Adipocyte (in vitro differentiated cells): Measurements from ENCODE around the gene KRT75.
"Not testable (repeated sequence)": the region's sequence is repeated elsewhere in the genome, so short reads cannot be mapped to it uniquely, and the experiment has no call there.

Source experiments
- DNase-seq: peaks from one replicate; pipeline ENCODE4 v3.0.0-alpha.2; 2015; ENCODE audit warnings: low read depth
- H3K27me3 ChIP-seq: replicated peaks from 2 replicates; pipeline ENCODE4 v1.7.0; 2013; ENCODE audit warnings: mild to moderate bottlenecking, low read length, moderate library complexity; ENCODE audit not compliant: control insufficient read depth, insufficient read depth
- H3K36me3 ChIP-seq: 2 replicates; pipeline ENCODE4 v1.7.0; 2013; ENCODE audit warnings: low read length, mild to moderate bottlenecking, moderate library complexity; ENCODE audit not compliant: control insufficient read depth, insufficient read depth, severe bottlenecking
- H3K4me1 ChIP-seq: 2 replicates; pipeline ENCODE4 v1.7.0; 2013; ENCODE audit warnings: mild to moderate bottlenecking, low read length, moderate library complexity; ENCODE audit not compliant: control insufficient read depth, insufficient read depth
- H3K4me3 ChIP-seq: 2 replicates; pipeline ENCODE4 v1.7.0; 2013; ENCODE audit warnings: mild to moderate bottlenecking, low read length, moderate library complexity
- H3K9ac ChIP-seq: 2 replicates; pipeline ENCODE4 v1.7.0; 2013; ENCODE audit warnings: mild to moderate bottlenecking, low read length, moderate library complexity
- H3K9me3 ChIP-seq: 2 replicates; pipeline ENCODE4 v1.7.0; 2013; ENCODE audit warnings: mild to moderate bottlenecking, low read length, moderate library complexity; ENCODE audit not compliant: control insufficient read depth

Gene KRT75

GRCh38 chr12:52452101-52452500 is 17.9 kb upstream of the KRT75 start, which contains the start of gene KRT6B:
TSS of gene KRT6B (minus strand) at chr12:52452146. CDS start at chr12:52452078, 68 bp downstream.
- Histone ChIP-seq H3K4me1 (no peaks in the 10 kb centered on the region), H3K9me3 (no peaks in the 10 kb centered on the region), H3K9ac (no peak within 1 kb of the TSS), H3K27me3 (peaks cover 12% of the 10 kb centered on the region), H3K4me3 (no peak within 1 kb of the TSS), H3K36me3 (no peaks in the 10 kb centered on the region)
- no peak for DNase-seq

GRCh38 chr12:52448228-52448627 is 14.1 kb upstream of the KRT75 start:
- Histone ChIP-seq H3K9ac (no peak overlapping the region), H3K4me1 (peaks cover 2% of the 10 kb centered on the region)
- no peak for DNase-seq

GRCh38 chr12:52447196-52447595 is 13.0 kb upstream of the KRT75 start:
- H3K4me3 ChIP-seq, H3K36me3 ChIP-seq, H3K9me3 ChIP-seq, DNase-seq, H3K9ac ChIP-seq: not testable (repeated sequence)
- Histone ChIP-seq H3K4me1 (peaks cover 12% of the 10 kb centered on the region), H3K27me3 (peaks cover 17% of the 10 kb centered on the region)

More at GRCh38 chr12:52448228-52448627, 14.1 kb upstream of the KRT75 start:
- Histone ChIP-seq H3K27me3 (peaks cover 17% of the 10 kb centered on the region), H3K4me3 (no peak overlapping the region), H3K36me3 (no peaks in the 10 kb centered on the region), H3K9me3 (no peaks in the 10 kb centered on the region)

GRCh38 chr12:52446367-52447045 is 12.3 kb upstream of the KRT75 start:
- no peaks in the 10 kb centered on the region for H3K9me3 ChIP-seq
- peaks cover 17% of the 10 kb centered on the region for H3K27me3 ChIP-seq
- H3K4me1 ChIP-seq = peaks cover 19% of the 10 kb centered on the region
- no peak overlapping the region for H3K4me3 ChIP-seq
- no peaks in the 10 kb centered on the region for H3K36me3 ChIP-seq
- no peak overlapping the region for H3K9ac ChIP-seq
- no peak for DNase-seq

GRCh38 chr12:52445876-52446275 is 11.7 kb upstream of the KRT75 start:
- no peaks in the 10 kb centered on the region for H3K9me3 ChIP-seq
- H3K27me3 ChIP-seq = peaks cover 17% of the 10 kb centered on the region
- no peak overlapping the region for H3K9ac ChIP-seq
- no peaks in the 10 kb centered on the region for H3K36me3 ChIP-seq
- no peak overlapping the region for H3K4me3 ChIP-seq
- peaks cover 26% of the 10 kb centered on the region for H3K4me1 ChIP-seq
- no peak for DNase-seq

GRCh38 chr12:52444647-52445595 is 10.8 kb upstream of the KRT75 start:
- Histone ChIP-seq H3K27me3 (peaks cover 12% of the 10 kb centered on the region), H3K9ac (no peak overlapping the region), H3K4me1 (peaks cover 26% of the 10 kb centered on the region), H3K36me3 (no peaks in the 10 kb centered on the region), H3K9me3 (no peaks in the 10 kb centered on the region), H3K4me3 (no peak overlapping the region)
- DNase-seq = no peak

- Histone ChIP-seq H3K4me3 (no peak overlapping the region), H3K9me3 (no peaks in the 10 kb centered on the region), H3K4me1 (peaks cover 26% of the 10 kb centered on the region), H3K27me3 (peaks cover 10% of the 10 kb centered on the region), H3K36me3 (no peaks in the 10 kb centered on the region), H3K9ac (no peak overlapping the region)
- DNase-seq = no peak
These were observed 9.8 kb upstream of the KRT75 start for GRCh38 chr12:52443966-52444365.

GRCh38 chr12:52442600-52443061 is 8.5 kb upstream of the KRT75 start:
- peak; percentile 16 for DNase-seq
- Histone ChIP-seq H3K27me3 (peaks cover 5% of the 10 kb centered on the region), H3K4me3 (peak overlapping the region; percentile 9), H3K9ac (peak overlapping the region; percentile 19), H3K4me1 (peaks cover 26% of the 10 kb centered on the region), H3K36me3 (no peaks in the 10 kb centered on the region), H3K9me3 (no peaks in the 10 kb centered on the region)

GRCh38 chr12:52441320-52441911 is 7.2 kb upstream of the KRT75 start:
- H3K4me1 ChIP-seq = peaks cover 26% of the 10 kb centered on the region
- peaks cover under 1% of the 10 kb centered on the region for H3K27me3 ChIP-seq
- DNase-seq = no peak
- no peaks in the 10 kb centered on the region for H3K9me3 ChIP-seq
- H3K36me3 ChIP-seq = no peaks in the 10 kb centered on the region
- no peak overlapping the region for H3K9ac ChIP-seq
- no peak overlapping the region for H3K4me3 ChIP-seq

GRCh38 chr12:52440821-52441319 is 6.7 kb upstream of the KRT75 start:
- no peaks in the 10 kb centered on the region for H3K36me3 ChIP-seq
- no peak for DNase-seq
- H3K27me3 ChIP-seq = no peaks in the 10 kb centered on the region
- H3K4me3 ChIP-seq = no peak overlapping the region
- H3K9ac ChIP-seq = no peak overlapping the region
- H3K4me1 ChIP-seq = peaks cover 26% of the 10 kb centered on the region
- H3K9me3 ChIP-seq = no peaks in the 10 kb centered on the region

GRCh38 chr12:52439845-52440244 is 5.7 kb upstream of the KRT75 start:
- Histone ChIP-seq H3K9ac (no peak overlapping the region), H3K27me3 (peaks cover 2% of the 10 kb centered on the region), H3K9me3 (no peaks in the 10 kb centered on the region), H3K36me3 (no peaks in the 10 kb centered on the region), H3K4me3 (no peak overlapping the region), H3K4me1 (peaks cover 26% of the 10 kb centered on the region)
- no peak for DNase-seq
